ENCODE measurements around the gene TGFBR3L. TPM values are rescaled to one million over a fixed set of nuclear protein-coding genes. Genes with fewer than 3 reads are reported as not detected.

Gene TGFBR3L
- total and polyA plus RNA-seq, 2 of the 8 experiments (the other 6 are each of a cell fraction or from before 2014, with no cell fraction given), result 3.1 to 3.7 TPM

DNA sequence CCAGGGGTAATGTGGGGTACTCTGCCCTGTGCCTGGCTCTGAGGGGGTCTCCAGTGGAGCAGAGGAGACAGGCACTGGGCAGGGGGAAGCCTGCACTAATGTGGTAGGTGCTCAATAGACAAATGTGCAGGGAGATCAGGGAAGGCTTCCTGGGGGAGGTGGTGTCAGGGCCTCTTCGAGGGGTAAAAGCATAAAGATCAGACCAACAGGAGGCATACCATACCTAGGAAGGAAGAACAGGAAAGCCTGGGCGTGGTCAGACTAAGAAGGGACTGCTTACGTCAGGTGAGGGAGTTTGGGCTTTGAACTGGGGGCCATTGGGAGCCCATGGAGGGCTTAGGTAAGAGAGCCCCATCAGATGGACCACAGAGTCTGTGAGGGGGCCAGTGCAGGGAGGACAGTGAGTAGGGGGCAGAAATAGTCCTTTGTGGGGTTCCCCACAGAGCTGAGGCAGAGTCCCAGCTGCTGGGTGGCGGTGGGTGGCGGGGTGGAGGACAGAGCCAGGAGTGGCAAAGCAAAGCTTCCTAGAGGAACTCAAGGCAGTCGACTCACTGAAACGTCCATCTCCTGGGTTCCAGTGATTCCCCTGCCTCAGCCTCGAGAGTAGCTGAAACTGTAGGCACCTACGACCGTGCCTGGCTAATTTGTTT is 49.2 kb upstream of the TGFBR3L start:
- Histone ChIP-seq H3K9ac (replicated peaks in 1 of 4; ENCODE audit: extremely low read depth in 1 of 4, low read depth in 3 of 4, low read length in 3 of 4) (no peak overlapping the region), H3K14ac (ENCODE audit: insufficient read length) (no peak overlapping the region), H3K18ac (ENCODE audit: extremely low read depth, low read length) (no peak overlapping the region), H2BK5ac (ENCODE audit: low read depth, low read length) (no peak overlapping the region), H3K27ac (ENCODE audit: low read depth, low read length) (no peak overlapping the region), H3K4ac (replicated peaks; ENCODE audit: insufficient read length, low read depth, low read length) (no peak overlapping the region), H3K27me3 (replicated peaks in 1 of 4; ENCODE audit: control insufficient read depth in 3 of 4, extremely low read depth in 1 of 4, insufficient read depth in 3 of 4, low read length in 3 of 4) (peaks cover 8 to 46% (median 34%) of the 10 kb centered on the region in 4 experiments), H2AK5ac (ENCODE audit: low read depth, low read length) (0 out of 2 replicates have a peak overlapping the region, but pooled peaks have one; percentile 39), H2BK15ac (ENCODE audit: low read length) (no peak overlapping the region), H2BK12ac (ENCODE audit: low read depth, low read length) (no peak overlapping the region), H2AFZ (ENCODE audit: low read length) (no peak overlapping the region), H3K9me3 (ENCODE audit: insufficient read depth in 2 of 2, low read depth in 1 of 2, low read length in 1 of 2) (no peaks in the 10 kb centered on the region), H3K4me2 (ENCODE audit: insufficient read depth in 1 of 2, low read depth in 2 of 2, low read length in 2 of 2) (no peak overlapping the region), H3K56ac (replicated peaks; ENCODE audit: insufficient read length, low read depth, low read length) (no peak overlapping the region), H2BK120ac (replicated peaks; ENCODE audit: low read depth, low read length) (no peak overlapping the region), H3K23me2 (ENCODE audit: low read depth, low read length) (peaks cover 19% of the 10 kb centered on the region; the same call in 1 of the 2 replicates), H3K23ac (ENCODE audit: insufficient read length) (no peak overlapping the region), H3K79me1 (ENCODE audit: low read depth, low read length) (no peaks in the 10 kb centered on the region), H3K36me3 (ENCODE audit: control insufficient read depth in 2 of 4, insufficient read depth in 4 of 4, low read length in 3 of 4) (no peaks in the 10 kb centered on the region), H3K4me3 (ENCODE audit: extremely low read depth in 1 of 4, insufficient read depth in 2 of 4, low read depth in 3 of 4, low read length in 4 of 4) (no peak overlapping the region), H4K8ac (ENCODE audit: extremely low read depth, insufficient read depth, low read length) (no peak overlapping the region), H4K20me1 (replicated peaks in 1 of 2; ENCODE audit: control insufficient read depth in 1 of 2, insufficient read depth in 2 of 2, low read length in 2 of 2) (peaks cover 0 to 11% of the 10 kb centered on the region in 2 experiments), H3K79me2 (ENCODE audit: control insufficient read depth in 1 of 2, insufficient read depth in 2 of 2, low read length in 2 of 2) (no peaks in the 10 kb centered on the region), H2BK20ac (ENCODE audit: low read length) (no peak overlapping the region), H4K5ac (ENCODE audit: insufficient read length, low read depth, low read length) (no peak overlapping the region), H3K4me1 (replicated peaks in 1 of 4; ENCODE audit: control insufficient read depth in 3 of 4, insufficient read depth in 4 of 4, low read length in 3 of 4) (peaks cover 0 to 34% (median 21%) of the 10 kb centered on the region in 4 experiments; a peak in 5 of 7 replicates), H4K91ac (replicated peaks; ENCODE audit: insufficient read length, low read length) (no peak overlapping the region)
- ChIA-PET POLR2A (ENCODE audit: partially characterized antibody) (interaction anchor here (0.7 to 10.5 kb wide), 5 partner anchors 8 to 78 kb away, joined by 3 to 106 read pairs (median 4); partner anchors contain the start of genes SNAPC2, TGFBR3L and TIMM44), CTCF (ENCODE audit: partially characterized antibody) (interaction anchor here (0.6 to 11.2 kb wide), 4 partner anchors 9 to 54 kb away, joined by 3 to 112 read pairs (median 4); partner anchors contain the start of genes PRR36, SNAPC2 and TGFBR3L)
- FAIRE-seq, result no peak
- 76% methylated on average over 10 of the region's 10 CpGs; no CpG with 5 or more reads in 1 of the 2 experiments for WGBS, 2 experiments (ENCODE audit: extremely low coverage in 1 of 2, insufficient coverage in 1 of 2, insufficient read length in 1 of 2, insufficient replicate concordance in 2 of 2, low coverage in 1 of 2, low lambda C conversion rate in 2 of 2, missing lambda C conversion rate in 1 of 2)
- TF ChIP-seq CREB1 (IDR thresholded peaks at IDR 0.05) (no peak), HDAC2 (IDR thresholded peaks at IDR 0.05; ENCODE audit: borderline replicate concordance in 1 of 2, low read depth in 2 of 2, low read length in 2 of 2) (no peak), TAF7 (optimal IDR thresholded peaks at IDR 0.05; ENCODE audit: borderline replicate concordance, low read depth, low read length) (no peak), RXRA (IDR thresholded peaks at IDR 0.05; ENCODE audit: insufficient read depth, low read depth, low read length) (no peak), CHD1 (IDR thresholded peaks at IDR 0.05; ENCODE audit: low read depth, low read length) (no peak), RAD21 (IDR thresholded peaks at IDR 0.05 in 1 of 2, conservative IDR thresholded peaks at IDR 0.05 in 1 of 2; ENCODE audit: low read depth in 2 of 2, low read length in 2 of 2) (no peak), CBX5 (IDR thresholded peaks at IDR 0.05; ENCODE audit: low read depth, low read length) (no peak)
- TF ChIP-seq, protein P1, sequence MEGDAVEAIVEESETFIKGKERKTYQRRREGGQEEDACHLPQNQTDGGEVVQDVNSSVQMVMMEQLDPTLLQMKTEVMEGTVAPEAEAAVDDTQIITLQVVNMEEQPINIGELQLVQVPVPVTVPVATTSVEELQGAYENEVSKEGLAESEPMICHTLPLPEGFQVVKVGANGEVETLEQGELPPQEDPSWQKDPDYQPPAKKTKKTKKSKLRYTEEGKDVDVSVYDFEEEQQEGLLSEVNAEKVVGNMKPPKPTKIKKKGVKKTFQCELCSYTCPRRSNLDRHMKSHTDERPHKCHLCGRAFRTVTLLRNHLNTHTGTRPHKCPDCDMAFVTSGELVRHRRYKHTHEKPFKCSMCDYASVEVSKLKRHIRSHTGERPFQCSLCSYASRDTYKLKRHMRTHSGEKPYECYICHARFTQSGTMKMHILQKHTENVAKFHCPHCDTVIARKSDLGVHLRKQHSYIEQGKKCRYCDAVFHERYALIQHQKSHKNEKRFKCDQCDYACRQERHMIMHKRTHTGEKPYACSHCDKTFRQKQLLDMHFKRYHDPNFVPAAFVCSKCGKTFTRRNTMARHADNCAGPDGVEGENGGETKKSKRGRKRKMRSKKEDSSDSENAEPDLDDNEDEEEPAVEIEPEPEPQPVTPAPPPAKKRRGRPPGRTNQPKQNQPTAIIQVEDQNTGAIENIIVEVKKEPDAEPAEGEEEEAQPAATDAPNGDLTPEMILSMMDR (IDR thresholded peaks at IDR 0.05; ENCODE audit: control extremely low read depth in 1 of 3, insufficient read depth in 1 of 3, low read depth in 1 of 3, low read length in 3 of 3), result no peak
- no peak for DNase-seq (ENCODE audit: low read depth in 1 of 2, low spot score in 2 of 2)

All from H1 (cell line).